CD4-positive, alpha-beta T cell treated with Interleukin-4 for 4 hours (primary cell): ENCODE results near the gene FANCE.

Source experiments
- DNase-seq: peaks from one replicate; pipeline ENCODE4 v3.0.0-alpha.2; 2020

Gene FANCE

DNA sequence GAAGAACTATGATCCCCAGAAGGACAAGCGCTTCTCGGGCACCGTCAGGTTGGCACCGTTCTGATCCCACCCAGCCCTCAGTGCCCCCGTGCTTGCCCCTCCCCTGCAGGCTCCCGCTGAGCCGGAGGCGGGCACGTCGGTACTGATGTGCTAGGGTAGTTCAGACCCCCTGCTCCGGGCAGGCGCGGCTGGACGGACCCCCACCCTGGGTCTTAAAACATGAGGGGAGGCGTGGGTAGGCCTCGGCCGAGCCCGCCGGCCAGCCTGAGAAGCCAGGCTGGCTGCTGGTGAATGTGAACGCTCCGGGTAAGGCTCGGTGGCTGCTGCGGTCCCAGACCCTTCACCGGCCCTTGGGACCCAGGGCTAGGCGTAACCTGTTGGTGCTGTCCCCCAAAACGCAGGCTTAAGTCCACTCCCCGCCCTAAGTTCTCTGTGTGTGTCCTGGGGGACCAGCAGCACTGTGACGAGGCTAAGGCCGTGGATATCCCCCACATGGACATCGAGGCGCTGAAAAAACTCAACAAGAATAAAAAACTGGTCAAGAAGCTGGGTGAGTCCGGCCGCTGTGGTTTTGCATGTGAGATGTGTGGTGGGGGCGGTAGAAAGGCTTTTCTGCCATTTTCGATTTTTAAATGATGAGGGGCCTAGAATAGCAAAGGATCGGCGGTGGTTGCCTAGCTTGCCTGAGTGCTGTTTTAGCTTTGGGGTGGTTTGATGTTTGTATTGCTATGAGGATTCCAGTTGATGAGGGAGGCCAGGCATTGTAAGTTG lies 17.0 kb downstream of the FANCE start:
- no peak for DNase-seq

DNA sequence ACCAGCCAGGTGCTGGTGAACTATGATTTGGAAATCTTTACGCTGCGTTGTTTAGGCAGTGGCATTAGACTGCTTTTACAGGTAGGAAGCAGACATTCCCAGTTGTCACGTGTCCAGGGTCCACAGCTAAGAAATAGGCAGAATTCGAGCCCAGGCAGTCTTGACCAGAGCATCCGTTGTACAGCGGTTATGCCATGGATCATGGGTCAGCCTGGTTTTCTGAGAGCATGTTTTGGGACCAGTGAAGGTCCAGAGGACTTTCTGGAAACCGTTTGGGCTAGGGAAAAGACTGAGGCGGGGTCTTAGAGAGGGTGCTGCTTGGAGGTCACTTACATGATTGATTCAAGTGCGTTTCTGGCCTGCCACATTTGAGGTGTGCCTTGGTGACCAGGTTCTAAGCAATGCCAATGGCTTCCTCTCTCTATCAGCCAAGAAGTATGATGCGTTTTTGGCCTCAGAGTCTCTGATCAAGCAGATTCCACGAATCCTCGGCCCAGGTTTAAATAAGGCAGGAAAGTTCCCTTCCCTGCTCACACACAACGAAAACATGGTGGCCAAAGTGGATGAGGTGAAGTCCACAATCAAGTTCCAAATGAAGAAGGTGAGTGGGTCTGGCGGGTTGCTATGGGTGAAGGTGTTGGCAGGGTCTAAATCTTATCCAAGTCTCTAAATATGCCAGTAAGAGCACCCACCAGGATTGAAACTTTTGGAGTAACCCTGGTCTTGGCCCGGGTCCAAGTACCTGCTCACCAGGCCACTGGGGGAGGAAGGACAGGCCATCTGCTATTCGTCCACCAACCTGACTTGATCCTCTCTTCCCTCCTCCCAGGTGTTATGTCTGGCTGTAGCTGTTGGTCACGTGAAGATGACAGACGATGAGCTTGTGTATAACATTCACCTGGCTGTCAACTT lies 17.9 kb downstream of the FANCE start:
- no peak for DNase-seq

- DNase-seq: no peak
These were observed 18.6 kb downstream of the FANCE start for GRCh38 chr6:35470663-35471120.

DNA sequence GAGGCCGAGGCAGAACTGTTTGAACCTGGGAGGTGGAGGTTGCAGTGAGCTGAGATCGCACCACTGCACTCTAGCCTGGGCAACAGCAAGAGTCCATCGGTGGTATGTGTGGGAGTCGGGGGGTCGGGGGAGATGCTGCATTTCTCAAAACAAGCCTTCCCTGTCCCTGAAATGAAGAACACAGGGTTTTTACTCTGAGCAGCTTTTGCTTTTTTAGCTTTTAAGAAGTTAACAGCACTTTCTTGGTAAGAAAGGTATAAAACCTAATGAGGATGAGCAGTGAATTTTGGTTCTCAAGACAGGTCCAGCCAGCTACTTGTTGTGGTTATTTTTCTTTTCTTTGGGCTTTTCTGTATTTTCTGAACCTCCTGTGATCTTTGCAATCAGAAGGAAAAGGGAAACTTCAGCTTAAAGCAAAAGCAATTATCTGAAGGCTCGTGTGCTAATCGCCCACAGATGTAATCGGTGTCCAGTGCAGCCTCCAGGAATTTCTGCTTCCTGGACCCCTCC lies 19.8 kb downstream of the FANCE start:
- no peak for DNase-seq

- DNase-seq: no peak
These were observed 21.1 kb downstream of the FANCE start for GRCh38 chr6:35473075-35473849.

GRCh38 chr6:35473850-35474130 lies 21.7 kb downstream of the FANCE start:
- no peak for DNase-seq

- no peak for DNase-seq
These were observed 22.2 kb downstream of the FANCE start for GRCh38 chr6:35474131-35474941.

DNA sequence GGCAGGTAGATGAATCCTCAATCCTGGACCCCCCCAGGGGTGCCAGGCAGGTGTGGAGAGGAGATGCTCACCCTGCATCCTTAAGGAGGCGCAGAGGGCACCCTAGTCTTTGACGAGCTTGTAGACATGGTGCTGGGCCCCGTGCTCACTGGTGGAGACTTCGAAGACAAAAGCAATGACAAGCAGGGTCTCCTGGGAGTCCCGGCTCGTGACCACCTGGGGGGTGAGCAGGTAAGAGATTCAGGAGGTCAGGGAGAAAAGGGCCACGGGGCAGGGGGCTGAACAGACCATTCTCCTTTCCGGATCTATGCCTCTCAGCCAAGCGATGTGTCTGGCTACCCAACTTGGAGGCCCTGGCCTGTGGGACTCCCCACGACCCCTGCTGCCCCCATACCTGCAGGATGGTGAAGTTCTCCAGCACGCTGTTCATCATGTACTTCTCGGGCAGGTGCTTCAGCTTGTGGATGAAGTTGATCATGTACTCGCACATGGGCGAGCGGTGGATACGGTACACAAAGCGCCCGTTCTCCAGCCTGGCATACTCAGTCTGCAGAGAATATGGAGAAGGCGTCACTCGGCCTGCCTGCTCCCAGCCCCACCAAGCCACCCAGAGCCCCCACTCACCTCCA lies 22.9 kb downstream of the FANCE start:
- no peak for DNase-seq

- no peak for DNase-seq
These were observed 23.4 kb downstream of the FANCE start for GRCh38 chr6:35475573-35475972.

DNA sequence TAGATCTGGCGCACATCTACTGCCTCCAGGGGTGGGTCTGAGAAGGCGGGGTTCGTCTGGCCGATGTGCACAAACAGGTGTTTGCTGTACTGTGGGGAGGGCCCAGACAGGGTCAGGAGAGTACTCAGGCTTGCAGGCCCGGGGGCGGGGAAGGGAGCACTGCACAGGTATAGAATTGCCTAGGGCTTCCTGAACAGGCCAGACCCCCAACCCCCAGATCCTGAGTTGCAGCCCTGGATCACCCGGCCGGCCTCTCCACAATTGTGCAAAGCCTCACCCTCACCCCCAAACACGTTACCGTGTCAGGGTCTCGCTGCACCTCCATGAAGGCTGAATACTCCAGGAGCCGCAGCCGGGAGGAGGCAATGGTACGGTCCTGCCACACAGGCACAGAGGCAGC lies 23.9 kb downstream of the FANCE start:
- DNase-seq: no peak

- no peak for DNase-seq
These were observed 24.9 kb downstream of the FANCE start for GRCh38 chr6:35477028-35477427.

- no peak for DNase-seq
These were observed 25.5 kb downstream of the FANCE start for GRCh38 chr6:35477551-35478179.

DNA sequence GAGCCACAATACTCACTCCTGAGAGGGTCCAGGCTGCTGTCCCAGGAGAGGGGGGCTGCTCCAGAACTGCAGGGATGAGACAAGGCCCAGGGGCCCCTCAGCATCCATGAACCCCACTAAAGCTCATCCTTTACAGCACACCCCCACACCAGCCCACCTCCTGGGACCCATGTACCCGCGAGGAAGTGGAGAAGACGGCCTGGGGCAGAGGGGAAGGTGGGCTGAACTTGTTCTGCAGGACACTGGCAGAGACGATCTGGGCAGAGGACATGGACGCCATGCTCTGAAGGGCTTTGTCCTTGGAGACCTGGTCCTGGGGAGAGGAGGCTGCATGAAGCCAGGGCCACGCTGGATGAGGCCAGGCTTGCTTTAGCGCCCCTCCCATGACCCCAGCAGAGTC lies 26.1 kb downstream of the FANCE start:
- DNase-seq: no peak

DNA sequence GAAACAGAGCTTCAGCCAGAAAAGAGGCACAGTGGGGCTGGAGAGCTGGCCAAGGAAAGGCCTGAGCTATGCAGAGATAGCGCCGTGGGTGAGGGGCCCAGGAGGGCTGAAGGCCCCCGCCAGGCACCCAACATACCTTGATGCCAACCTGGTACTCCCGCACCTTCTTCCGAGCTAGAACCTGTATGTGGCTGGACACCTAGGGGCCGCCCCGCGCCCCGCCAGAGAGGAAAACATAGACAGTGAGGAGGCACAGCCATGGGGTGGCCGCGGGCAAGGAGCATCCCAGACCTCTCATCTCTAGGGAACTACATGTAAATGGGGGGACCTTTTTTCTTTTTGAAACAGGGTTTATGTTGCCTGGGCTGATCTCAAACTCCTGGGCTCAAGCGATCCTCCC lies 28.0 kb downstream of the FANCE start:
- DNase-seq: no peak

- DNase-seq: no peak
These were observed 29.1 kb downstream of the FANCE start for GRCh38 chr6:35481226-35481625.

- no peak for DNase-seq
These were observed 30.9 kb downstream of the FANCE start for GRCh38 chr6:35483062-35483461.

DNA sequence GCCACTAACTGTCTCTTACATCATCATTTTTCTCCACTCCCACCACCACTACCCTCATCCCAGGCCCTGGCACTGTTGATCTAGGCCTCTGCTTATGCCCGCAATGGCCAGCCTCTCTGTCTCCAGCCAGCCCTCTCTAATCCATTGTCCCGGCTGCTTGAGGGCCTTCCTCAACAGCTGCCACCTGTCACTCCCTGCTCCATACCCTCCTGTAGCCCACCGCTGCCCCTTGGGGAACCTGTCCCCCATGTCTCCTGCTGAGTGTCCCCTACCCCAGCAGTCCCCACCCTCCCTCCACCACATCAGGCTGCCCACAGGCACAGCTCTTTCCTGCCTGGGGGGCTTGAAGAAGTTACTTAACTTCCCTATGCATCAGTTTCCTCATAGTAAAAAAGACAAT lies 31.4 kb downstream of the FANCE start:
- no peak for DNase-seq

- DNase-seq: no peak
These were observed 31.9 kb downstream of the FANCE start for GRCh38 chr6:35483893-35484645.

GRCh38 chr6:35484921-35485392 lies 32.8 kb downstream of the FANCE start:
- DNase-seq: no peak

DNA sequence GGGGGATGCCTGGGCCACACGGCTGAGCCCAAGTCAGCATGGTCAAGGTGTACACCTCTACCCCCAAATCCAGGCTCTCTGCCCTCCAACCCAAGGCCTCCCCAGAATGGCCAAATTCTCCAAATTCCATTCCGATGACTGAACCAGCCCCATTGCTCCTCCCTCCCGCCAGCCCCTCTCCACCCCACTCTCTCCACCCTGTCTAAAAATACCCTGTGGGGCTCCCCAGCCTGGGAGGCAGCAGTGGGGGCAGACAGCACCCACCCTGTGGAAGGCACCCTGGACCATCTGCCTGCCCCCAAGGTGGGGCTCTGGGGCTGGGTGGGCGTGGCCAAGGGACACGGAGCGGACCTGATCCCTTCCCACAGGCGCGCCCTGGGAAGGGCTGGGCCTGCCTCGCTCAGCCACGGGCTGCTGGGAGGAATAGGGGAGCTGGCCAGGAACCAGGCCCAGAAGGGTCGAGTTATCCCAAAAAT lies 33.3 kb downstream of the FANCE start:
- no peak for DNase-seq
